LoVo (cell line): ENCODE data around the gene NAE1.
"Not testable (repeated sequence)": the region's sequence is repeated elsewhere in the genome, so short reads cannot be mapped to it uniquely, and the experiment has no call there.

Source experiments
- DNase-seq: peaks from one replicate; pipeline ENCODE4 v3.0.0-alpha.2; 2016; ENCODE audit warnings: low spot score

NAE1 gene

DNA sequence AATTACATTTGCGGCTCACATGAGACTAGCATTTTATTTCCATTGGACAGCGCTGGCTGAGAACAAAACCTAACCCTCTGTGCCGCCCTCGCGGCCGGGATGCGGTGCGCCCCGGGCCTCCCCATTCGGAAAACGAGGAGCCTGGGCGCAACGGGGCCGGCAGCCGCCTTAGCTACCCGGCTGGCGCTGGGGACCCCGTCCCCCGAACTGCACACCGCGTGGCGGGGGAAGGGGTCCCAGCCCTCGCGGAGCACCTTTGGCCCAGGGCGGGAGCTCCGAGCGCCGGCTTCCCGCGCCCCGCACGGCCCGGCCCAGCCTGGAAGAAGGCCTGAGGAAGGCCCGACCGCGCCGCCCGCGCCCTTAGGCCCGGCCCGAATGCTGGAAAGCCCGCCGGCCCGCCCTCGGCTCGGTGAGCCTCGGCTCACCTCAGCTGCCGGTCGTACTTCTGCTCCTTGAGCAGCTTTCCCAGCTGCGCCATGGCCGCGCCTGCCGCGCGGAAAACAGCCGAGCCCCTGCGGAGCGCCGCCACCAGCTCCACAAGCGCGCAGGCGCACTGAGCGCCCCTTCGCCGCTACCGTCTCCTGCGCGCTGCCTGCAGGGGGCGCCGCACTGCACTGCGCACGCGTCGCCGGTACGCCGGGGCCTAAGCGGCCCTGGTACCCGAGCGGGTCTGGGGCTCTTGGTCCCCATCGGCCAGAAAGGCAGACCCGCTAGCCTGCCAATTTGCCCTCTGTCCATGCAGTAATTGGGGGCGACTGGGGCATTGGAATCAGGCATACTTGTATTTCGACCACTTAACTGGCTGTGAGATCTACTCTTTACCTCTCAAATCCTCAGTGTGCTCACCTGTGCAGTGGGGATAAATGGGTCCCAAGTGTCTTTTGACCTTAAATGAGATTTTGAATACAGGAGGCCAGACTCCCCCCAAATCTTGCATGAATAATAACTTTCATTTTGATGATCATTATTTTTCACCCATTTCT lies at the start of gene NAE1:
TSS of gene NAE1 (minus strand) at position 555 of the 983 bp plus-strand sequence. CDS start at position 478, 77 bp downstream.
- peak; percentile 94 for DNase-seq

DNA sequence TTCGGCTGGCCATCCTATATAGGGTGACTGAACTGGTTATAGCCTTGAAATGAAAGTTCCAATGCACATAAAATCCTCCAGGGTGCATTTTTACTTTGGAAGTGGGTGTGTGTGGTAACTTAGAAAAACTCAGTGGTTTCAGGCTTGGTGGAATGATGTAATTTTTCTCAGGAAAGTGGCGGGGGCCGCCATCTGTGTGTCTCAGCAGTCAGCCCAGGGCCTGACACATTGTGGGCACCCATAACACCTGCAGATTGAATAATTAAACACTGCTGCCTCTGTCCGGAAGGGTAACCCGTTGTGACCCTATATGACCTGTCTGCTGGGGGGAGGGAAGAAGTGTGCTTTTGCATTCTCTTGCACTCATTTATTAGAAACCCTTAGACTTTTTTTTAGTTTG lies 47.3 kb upstream of the NAE1 start:
- DNase-seq = no peak

DNA sequence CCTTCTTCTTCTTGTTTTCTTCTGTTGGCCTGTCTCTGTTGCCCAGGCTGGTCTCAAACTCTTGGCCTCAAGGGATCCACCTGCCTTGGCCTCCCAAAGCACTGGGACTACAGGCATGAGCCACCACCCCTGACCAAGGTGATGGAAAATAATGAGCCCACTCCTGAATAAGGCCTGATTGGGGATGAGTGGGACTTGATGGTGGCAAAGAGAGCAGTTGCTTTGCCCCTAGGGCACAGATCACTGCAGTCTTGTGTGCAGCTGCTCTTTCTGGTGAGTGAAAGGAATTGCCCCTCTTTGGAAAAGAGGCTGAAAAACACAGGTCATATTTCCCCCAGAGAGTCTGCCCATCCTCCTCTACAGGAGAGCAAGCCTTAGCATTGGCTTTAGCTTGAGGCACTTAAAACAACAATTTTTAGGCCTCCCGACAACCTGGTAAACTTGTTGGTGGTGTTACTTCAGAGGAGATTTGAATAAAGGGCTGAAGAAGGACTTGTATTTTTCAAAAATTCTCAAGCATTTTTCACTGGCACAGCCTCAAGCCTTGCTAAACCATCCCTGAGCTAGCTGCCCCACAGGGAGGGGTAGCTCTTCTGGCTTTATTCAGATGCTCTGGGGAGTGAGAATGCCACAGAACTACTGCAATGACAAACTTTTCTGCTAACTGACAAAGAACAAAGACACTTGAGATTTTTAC lies 43.5 kb upstream of the NAE1 start:
- no peak for DNase-seq

DNA sequence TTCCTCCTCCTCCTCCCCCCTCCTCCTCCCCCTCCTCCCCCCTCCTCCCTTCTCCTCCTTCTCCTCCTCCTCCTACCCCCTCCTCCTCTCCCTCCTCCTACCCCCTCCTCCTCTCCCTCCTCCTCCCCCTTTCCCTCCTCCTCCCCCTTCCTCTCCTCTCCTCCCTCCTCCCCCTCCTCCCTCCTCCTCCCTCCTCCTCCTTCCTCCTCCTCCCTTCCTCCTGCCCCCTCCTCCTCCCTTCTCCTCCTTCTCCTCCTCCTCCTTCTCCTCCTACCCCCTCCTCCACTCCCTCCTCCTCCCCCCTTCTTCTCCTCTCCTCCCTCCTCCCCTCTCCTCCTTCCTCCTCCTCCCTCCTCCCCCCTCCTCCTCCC lies 42.9 kb upstream of the NAE1 start:
- no peak for DNase-seq

DNA sequence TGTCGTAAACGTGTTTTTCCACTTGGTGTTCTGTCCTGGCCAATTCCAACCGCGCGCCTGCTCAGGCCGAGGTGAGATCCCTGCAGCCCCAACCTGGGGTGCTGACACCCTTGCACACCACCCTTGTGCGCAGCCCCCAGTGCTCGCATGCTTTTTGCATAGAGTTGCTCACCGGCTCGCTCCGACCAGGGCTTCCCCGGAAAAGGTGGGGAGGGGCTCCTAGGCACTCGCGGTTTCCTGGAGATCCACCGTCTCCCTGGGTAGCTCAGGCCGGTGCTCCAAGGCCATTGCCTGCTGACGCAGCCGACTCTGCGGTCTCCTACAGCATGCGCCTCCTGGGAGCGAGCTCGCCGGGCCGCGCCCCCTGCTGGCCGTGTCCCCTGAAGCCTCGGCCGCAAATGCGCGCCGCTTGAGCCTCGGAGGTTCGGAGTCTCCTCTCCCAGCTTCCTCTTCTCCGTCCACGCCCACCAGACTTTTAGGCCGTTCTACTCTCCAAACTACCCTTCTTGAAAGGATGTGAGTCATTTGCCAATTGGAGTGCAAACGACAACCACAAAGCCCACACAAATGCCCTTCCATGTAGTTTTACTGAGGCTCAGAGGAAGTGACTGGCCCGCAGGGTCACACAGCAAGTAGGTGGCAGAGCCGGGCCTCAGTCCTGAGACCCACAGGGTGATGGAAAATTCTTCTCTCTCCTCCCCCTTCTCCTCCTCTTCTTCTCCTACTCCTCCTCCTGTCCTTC lies 42.3 kb upstream of the NAE1 start:
- DNase-seq = peak; percentile 91

DNA sequence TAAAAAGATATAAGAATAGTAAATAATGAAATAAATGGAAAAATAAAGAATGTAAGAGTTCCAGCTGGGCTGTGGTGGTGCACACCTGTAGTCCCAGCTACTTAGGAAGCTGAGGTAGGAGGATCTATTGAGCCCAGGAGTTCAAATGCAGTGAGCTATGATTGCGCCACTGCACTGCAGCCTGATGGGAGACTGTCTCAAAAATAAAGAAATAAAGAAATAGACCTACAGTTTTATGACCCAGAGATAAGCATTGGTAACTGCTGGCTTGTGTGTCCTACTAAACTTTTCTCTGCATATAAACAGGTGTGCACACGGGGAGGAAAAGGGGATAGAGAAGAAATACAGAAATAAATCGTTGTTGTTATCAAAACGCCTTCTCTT lies 41.8 kb upstream of the NAE1 start:
- DNase-seq = no peak

DNA sequence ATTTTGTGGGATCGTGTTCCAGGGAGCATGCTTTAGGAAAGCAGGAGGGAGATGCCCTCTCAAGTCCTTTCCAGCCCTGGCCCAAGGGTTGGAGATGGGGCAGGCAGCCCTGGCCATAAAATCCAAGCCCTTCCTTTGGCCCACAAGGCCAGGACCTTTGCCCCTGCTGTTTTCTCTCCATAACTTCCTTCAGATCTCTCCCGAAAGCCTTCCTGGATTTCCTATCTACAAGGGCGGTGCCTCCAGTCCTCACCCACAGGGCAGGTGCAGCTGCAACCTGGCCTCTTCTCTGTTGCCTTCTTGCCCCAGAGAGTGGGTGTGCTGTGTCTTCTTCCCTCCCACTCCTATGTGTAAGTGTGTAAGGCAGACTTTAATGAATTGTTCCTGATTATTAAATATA lies 41.1 kb upstream of the NAE1 start:
- DNase-seq = no peak

DNA sequence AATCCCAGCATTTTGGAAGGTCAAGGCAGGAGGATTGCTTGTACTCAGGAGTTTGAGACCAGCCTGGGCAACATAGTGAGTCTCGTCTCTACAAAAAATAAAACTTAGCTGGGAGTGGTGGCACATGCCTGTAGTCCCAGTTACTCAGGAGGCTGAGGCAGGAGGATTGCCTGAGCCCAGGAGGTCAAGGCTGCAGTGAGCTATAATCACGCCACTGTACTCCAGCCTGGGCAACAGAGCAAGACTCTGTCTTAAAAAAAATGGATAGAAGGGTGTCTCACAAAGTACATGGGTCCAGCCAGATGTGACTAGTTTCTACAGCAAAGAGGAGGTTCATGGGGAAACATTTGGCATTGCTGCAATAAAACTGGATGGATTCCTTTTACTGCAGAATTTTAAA lies 40.6 kb upstream of the NAE1 start:
- DNase-seq = not testable (repeated sequence)

DNA sequence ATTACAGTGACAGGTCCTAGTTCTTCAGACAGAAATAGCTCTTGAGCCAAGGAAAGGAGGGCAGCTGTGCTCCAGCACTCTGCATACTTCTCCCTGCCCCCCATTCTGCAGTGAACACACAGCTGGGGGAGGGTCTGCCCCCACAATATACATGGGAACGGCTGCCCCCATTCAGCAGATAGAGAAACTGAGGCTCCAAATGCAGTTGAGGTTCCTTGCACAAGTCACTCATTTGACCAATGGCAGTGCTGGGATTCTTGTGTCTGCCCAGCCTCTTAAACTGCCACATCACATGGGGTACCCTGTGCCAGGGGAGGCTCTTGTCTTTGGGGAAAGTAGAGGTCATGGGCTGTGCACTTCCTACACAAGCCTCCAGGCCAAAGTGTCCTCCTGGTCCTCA lies 38.6 kb upstream of the NAE1 start:
- DNase-seq = no peak

DNA sequence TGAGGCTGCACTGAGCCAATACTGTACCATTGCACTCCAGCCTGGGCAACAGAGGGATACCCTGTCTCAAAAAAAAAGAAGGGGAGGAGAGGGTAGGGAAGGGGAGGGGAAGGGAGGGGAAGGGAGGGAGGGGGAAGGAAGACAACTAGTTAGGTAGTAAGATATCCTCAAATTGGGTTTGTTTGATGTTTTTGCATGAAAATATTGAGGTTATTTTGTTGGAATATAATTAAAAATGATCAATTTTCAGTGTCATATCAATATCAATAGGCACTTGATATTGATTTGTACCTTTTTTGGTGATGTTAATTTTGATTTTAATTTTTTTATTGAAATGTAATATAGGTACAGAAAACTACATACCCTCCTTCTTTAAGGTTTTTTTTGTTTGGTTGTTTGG lies 32.9 kb upstream of the NAE1 start:
- DNase-seq = no peak

DNA sequence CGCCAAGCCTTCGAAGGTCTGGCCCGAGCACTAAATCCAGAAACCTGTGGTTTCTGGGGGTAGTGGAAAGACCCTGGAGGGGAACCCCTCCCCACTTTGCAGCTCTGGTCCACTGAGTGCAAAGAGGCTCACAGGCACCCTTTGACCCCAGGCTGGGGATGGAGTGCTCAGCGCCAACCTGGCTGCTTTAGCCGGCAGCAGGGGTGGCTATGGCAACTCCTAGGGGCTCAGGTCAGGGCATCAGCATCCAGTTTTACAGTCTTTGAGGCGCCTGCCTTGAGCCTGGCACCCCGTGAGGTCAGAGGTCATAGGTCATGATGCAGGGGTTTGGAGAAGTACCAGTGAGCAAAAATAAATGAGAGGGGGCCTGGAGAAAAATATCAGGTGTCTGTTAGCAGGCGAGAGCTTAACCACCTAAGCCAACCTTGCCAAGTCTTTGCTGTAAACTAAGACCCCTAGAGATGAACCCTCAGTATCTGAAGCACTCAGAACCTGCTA lies 31.3 kb upstream of the NAE1 start:
- DNase-seq = no peak

DNA sequence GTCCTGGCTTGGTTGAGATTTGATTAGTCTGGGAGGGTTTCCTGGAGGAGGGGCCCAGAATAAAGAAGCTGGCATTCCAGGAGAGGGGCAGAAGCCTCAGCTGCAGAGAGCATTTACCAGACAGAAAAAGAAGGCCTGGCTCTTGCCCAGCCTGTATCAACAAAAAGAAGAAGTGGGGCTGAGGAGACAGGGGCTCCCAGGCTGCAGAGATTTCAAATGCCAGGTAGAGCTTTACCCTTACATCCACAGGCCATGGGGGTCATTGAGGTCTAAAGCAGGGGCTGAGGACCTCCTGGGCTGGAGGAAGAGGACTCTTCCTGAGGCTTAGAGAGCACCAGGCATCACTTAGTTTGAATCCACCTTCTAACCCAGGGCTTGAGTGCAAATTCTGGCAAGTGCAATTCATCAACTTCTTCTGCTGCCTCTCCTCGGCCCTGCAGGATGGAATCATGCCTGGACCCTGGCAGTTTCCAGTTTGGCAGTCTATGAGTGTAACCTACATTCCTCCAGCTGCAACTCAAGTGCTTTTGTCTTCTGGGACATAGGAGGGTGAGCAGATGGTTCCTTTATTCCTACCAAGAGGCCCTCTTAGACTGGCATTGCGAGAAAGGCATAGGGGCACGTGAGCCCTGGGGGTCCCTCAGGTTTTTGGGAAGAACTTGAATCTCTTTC lies 28.8 kb upstream of the NAE1 start:
- no peak for DNase-seq

DNA sequence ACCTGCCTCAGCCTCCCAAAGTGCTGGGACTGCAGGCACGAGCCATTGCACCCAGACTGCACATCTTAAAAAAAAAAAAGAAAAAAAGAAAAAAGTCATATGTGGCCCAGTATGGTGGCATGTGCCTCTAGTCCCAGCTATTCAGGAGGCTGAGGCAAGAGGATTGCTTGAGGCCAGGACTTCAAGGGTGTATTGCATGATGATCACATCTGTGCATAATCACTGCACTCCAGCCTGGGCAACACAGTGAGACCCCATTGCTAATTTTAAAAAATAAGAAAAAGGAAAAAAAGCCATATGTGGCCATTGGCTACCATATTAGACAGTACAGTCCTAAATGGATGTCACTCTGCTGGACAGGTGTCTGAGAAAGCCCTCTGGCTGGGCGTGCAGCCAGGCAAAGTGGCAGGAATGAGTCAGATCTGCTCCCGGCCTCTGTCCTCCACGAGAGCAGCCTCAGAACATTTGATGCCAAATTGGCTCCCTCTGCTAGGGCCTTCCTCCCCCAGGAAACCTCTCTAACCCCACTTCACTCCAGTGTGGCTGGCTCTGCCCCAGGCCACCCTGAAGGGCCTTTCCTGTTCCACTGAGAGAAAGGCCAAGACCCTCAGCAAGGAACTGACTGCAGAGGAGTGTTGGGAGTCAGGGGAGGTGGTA lies 28.1 kb upstream of the NAE1 start:
- DNase-seq = peak; percentile 29

DNA sequence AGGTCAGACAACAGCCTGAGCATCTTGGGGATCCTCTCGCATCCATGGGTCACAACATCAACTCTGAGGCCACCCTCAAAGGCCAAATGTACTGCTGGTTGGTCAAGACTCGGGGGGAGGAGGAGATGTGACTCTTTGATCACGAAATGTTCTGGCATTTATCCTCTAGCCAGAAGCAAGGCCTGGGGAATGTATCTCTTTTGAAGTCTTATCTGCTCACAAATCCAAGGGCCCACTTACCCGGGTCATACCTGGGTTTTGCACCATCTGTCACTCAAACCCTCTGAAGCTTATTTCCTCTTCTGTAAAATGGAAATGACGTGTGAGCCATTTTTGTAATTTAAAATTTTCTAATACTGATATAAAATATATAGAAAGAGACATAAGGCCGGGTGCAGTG lies 26.7 kb upstream of the NAE1 start:
- DNase-seq = no peak

DNA sequence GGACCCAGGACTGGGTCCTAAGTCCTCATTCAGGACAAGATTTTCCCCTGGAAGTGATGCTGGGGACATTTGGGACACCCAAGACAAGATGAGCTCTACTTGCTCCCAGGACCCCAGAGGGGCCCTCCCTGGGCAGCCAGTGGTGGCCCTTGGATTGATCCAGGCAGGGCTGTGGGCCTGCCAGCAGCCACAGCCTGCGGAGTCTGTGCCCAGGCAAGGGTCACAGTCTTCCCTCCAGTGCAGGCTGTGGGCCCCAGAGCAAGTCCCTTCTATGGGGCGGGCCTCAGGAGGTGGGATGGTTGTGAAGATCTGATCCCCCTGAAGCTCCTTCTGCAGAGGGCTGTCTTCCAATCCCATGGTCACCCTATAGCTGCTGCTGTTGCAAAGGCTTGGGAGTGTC lies 26.0 kb upstream of the NAE1 start:
- DNase-seq = no peak

DNA sequence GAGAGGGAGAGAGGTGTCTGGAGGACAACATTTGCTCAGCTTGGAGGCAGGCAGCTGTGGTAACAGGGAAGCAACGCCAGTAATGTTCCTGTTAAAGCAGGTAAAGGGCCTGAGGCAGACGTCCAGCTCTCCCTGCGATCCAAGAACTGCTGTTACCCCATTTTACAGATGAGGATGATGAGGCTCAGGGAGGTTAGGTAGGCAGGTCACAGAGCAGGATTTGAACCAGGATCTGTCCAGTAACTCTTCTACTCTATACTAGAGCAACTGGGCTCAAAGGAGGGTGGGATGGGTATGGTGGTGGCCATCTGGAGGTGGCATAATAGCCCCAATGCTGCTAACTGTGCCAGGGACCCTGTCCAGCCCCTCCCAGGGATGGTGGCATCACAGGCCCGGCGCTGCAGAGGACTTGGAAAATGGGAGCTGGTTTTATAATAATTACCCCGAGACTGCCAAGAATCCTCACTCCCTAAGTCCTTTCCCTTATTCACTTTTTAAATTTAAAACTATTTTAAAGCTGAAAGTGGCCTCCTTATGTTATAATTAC lies 25.5 kb upstream of the NAE1 start:
- no peak for DNase-seq

DNA sequence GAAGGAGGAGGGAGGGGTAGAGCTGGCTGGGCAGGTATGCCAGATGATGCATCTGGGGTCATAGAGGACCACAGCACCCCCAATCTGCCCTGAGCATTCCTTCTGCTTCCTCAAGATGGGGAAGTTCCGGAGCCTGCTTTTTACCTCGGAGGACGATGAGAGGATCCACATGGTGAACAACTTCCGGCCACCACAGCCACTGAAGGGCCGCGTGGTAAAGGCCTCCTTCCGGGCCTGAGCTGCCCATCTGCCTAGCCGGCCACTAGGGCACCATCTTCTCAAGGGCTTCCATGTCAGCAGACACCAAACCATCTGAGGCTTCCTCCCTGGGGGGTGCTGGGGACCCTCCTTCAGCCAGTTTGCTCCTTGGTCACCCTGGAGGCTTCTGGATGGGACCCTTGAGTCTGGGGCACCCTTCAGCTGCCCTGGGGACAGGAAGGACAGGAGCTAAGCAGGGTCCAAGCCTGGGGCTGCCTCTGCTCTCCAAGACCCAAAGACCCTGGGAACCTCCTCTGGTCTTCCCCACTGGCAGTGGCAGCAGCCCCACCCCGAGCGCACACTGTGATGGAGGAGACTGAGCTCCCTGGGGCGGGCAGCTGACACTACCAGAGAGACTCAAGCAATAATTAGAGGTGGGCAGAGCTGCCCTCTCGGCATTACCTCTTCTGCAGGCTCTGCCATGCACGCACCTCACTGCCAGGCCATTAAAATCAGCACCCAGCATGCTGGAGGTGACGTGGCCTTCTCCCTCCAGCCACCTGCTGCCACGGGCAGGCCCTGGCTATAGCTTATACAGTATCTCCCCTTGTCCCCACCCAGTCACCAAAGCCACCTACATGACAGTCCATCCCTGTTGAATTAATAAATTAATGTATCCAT lies 22.7 kb upstream of the NAE1 start:
- DNase-seq = no peak

DNA sequence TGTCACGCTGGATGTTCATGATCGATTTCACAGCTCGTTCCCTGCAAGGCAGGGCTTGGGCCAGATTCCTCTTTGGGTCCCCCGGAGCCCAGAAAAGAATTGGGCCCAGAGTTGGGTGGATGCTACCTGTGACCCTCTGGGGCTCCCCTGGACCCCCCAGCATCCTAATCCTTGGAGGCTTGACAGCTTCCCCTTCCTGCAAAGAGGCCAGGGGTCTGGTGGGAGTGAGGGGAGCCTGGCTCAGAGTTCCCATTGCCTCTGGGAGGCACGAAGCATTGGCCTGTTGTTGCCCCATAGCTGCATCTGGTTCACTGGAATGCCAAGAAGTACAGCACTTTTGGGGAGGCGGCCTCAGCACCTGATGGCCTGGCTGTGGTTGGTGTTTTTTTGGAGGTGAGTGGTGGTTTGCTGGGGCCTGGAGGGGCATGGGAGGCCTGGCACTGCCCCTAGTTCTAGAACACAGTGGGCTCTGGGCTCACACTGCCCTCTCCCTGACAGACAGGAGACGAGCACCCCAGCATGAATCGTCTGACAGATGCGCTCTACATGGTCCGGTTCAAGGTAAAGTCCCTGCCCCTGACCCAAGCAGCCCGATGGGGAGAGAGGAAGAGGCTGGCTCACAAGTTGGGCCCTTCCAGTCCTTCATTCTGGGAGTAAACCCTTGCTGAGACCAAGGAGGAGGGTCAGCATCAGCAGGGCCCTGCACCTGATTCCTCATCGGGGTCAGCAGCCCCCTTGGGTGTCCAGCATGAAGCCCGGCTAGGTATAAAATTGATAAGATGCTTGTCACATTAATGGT lies 20.6 kb upstream of the NAE1 start:
- DNase-seq = no peak

DNA sequence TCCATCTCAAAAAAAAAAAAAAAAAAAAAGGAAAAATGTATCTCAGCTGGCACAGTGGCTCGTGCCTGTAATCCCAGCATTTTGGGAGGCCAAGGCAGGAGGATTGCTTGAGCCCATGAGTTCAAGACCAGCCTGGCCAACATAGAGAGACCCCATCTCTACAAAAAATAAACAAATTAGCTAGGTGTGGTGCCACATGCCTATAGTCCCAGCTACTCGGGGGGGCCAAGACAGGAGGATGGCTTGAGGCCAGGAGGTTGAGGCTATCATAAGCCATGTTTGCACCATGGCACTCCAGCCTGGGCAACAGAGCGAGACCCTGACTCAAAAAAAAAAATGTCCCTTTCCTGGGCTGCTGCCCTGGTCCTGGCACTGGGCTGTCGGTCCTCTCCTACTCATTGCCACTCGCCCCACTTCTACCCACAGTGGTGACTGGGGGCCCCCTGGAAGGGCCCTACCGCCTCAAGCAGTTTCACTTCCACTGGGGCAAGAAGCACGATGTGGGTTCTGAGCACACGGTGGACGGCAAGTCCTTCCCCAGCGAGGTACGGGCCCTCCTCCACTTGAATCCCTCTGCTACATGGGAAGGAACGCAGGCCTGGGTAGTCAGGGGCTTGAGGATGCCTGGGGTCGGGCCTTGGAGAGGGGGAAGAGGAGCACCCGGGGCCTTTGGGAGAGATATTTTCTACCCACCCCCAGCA lies 19.5 kb upstream of the NAE1 start:
- DNase-seq = no peak
